Measurements from ENCODE around the gene NIFK.
"Not testable (repeated sequence)": the region's sequence is repeated elsewhere in the genome, so short reads cannot be mapped to it uniquely, and the experiment has no call there.

The NIFK gene

GRCh38 chr2:121731366-121731765 lies 5.3 kb downstream of the NIFK start:
- no peak for DNase-seq

GRCh38 chr2:121727950-121728349 lies 8.7 kb downstream of the NIFK start:
- DNase-seq = no peak

DNA sequence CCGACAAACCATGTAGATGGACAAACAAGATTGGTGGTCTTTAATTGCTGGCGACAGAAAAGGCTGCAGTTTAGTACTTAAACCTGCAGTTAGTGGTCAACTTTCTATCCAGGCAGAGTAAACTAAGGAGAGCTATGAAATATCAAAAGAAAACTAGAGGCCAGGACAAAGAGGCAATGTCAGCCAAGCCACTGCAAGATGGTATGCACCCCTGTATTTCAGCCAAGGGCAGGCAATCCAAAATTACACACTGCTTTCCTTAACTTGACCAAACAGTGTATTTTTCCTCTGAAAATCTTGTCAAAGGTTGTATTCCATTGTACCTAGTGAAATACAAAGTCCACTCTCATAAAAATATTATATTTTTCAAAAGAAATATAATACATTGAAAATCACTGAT lies 9.3 kb downstream of the NIFK start:
- DNase-seq = no peak

- DNase-seq = no peak
These were observed 13.4 kb downstream of the NIFK start for GRCh38 chr2:121723316-121723715.

- no peak for DNase-seq
These were observed 14.2 kb downstream of the NIFK start for GRCh38 chr2:121722479-121722878.

DNA sequence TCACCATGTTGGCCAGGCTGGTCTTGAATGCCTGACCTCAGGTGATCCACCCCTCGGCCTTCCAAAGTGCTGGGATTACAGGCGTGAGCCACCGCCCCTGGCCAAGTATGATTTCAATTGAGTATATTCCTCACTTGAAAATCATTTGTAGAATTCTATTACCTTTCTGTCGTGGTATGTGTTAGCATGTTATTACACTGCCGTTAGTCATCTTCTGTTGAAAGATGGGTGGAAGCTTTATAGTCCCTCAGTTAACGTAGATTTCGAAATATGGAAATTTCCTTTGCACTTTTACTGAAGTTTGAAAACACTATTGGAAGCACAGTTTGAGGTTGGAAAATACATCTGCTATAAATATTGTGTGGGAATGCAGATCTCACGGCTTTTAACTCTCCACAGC lies 14.7 kb downstream of the NIFK start:
- DNase-seq = no peak

DNA sequence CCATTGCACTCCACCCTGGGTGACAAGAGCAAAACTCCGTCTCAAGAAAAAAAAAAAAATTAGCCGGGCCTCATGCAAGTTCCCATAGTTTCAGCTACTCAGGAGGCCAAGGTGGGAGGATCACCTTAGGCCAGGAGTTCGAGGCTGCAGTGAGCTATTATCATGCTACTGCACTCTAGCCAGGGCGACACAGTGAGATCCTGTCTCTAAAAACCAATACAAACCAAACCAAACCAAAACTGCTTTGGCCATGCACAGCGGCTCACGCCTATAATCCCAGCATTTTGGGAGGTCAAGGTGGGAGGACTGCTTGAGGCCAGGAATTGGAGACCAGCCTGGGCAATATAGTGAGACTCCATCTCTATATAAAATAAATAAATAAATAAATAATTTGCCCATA lies 19.1 kb downstream of the NIFK start:
- no peak for DNase-seq

DNA sequence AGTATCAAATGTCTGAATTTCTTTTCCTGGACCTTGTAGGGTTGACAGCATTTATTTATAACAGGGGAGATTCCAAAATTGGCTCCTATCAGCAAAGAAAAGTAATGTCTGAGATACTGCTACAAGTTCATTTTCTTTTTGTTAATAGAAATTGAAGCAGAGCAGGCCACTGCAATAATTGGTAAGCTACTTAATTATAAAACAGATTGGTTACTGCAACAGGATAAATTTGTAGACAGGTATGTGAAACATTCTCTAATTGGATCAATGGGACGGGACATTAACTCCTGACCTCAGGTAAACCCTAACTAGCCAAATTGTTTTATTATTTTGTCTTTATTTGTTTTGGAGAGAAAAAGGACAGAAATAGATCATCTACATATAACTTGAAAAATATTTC lies 20.5 kb downstream of the NIFK start:
- DNase-seq = no peak

GRCh38 chr2:121711481-121711880 lies 25.2 kb downstream of the NIFK start:
- DNase-seq = not testable (repeated sequence)

DNA sequence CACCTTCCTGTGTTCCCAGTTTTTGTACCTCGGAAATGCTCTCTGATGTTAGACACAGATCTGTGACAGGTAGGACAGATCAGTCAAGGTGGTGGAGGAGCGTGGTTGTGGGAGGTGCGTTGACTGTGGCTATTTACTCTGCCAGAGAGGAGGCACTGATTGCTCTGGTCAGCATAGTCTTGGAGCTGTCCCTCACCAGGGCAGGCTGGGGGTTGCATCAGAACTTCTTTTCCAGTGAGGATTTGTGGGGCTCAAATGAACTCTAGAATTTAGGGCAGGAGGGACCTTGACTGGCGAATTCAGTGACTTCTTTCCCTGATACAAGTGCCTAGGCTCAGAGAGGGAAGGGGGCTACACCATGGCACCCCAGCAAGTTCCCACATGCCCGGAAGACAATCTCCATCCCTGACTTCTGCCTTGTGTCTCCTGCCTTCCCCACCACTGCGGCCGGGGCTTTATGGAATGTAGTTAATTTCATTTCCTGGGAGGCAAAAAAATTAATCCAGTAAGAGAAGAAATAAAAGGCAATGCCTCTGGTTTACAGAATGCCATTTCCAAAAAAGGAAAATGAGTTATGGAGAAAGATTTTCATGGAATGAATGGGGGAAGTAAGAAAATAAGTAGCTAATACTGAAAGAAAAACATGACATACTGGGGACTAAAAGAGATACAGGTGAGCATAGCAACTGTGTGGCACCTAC lies 26.1 kb downstream of the NIFK start:
- DNase-seq = no peak

GRCh38 chr2:121709776-121710469 lies 26.8 kb downstream of the NIFK start:
- no peak for DNase-seq

DNA sequence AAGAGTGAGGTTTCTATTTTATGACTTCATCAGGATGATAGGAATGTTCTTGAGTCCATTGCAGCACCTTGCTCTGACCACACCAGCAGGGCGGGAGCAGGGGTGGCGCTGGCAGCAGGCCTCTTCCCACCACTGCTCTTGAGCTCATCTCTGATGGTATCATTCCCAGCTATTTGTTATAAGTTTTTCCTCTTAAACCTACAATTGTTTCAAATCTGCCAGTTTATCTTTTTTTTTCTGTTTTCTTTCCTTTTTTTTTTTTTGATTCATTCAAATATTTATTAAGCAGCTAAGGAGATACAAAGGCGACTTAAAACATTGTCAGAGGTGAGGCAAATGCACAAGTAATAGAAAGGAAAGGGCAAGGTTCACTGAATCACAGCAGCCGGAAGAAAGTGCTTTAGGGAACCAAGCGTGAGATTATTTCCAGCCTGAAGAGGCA lies 28.7 kb downstream of the NIFK start:
- no peak for DNase-seq

DNA sequence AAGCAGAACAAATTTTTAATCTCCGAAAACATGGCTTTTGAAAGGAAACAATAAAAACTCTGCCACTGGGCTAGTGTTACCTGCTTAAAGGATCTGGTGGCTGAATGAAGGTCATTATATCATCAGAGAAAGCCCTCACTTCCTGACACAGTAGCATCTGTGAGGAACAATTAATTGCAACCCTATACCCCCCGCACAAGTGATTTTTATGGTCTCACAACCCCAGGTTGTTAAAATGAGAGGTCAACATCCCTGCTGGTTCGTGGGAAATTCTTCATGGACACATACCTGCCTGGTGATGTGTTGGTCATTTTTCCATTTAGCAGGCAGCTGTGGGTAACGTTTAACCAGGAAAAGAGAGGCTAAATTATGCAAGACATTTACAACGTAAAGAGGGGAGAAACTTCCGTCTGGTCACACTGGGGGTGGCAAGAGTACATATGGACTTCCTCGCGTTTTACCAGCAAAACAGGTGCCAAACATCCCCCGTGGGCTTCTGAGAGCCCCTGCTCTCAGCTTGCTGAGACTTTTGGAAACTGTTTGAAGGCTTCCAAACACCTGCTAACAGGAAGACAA lies 29.2 kb downstream of the NIFK start:
- DNase-seq = peak; percentile 82

- no peak for DNase-seq
These were observed 30.7 kb downstream of the NIFK start for GRCh38 chr2:121705958-121706357.

DNA sequence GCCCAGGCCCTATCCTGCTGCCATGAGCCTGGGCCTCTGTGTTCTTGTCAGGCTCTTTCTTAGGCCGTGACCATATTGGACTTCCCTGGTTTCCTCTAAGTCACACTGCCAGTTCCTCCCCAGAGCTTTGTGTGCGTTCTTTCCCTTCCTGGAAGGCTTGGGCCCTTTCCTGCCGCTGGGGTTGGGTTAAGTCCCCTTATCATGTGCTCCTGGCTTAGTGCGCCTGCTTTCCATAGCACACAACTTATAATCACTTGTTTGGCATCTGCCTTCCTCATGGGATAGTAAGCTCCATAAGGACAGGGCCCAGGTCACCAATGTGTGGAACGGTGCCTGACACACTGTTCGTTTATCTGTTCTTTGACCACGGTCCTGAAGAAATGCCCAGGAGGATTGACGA lies 31.3 kb downstream of the NIFK start:
- no peak for DNase-seq

- not testable (repeated sequence) for DNase-seq
These were observed 34.9 kb downstream of the NIFK start for GRCh38 chr2:121701761-121702160.

- DNase-seq = peak; percentile 3
These were observed 37.0 kb downstream of the NIFK start for GRCh38 chr2:121699421-121700333.

DNA sequence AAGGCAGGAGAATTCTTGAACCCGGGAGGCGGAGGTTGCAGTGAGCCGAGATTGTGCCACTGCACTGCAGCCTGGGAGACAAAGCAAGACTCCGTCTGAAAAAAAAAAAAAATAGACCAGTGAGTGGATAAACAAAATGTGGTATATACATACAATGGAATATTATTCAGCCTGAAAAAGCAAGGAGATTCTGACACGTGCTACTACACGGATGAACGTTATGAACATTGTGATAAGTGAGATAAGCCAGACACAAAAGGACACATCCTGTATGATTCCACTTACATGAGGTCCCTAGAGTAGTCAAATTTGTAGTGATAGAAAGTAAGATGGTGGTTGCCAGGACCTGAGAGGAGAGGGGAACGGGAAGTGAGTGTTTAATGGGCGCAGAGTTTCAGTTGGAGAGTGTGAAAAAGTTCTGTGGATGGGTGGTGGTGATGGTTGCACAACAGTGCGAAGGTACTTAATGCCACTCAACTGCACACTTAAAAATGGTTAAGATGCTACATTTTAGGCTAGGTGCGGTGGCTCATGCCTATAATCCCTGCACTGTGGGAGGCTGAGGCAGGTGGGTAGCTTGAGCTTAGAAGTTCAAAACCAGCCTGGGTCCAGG lies 38.3 kb downstream of the NIFK start:
- DNase-seq = no peak

DNA sequence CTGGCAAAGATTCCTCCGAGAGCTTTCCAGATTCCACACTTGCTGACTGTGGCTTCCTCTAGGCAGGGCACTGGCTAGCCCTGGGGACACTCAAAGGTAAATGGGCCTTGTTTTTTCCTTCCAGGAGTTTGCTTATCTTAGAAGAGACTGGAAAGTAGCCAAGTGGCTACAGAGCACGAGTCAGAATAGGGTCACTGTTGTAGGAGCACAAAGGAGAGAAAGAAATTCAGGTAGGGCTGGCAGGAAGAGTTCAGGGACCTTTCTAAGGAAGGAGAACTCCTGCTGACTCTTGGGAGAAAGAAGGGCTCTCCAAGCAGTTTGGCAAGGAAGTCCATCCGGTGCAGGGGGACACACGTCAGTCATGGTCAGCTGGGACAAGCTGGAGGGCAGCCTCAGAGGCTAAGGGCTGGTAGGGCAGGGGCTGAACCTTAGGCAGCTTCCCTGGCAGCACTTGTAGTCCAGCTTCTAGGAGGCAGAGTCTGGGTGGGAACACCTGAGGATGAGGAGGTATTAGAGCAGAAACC lies 39.5 kb downstream of the NIFK start:
- no peak for DNase-seq

GRCh38 chr2:121696410-121696930 lies 40.2 kb downstream of the NIFK start:
- DNase-seq = no peak

DNA sequence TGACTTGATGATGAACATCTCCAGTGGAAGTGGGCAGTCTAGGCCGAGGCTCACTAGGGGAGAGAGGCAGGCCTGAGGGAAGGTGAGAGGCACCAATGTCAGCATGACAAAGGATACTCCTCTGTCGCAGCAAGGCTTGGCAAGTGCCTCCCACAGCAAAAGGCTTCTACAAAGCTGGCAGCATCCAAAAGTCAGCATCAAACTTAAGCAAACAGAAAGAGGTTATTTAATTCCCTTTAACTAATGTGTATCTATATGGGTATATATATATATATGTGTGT lies 41.6 kb downstream of the NIFK start:
- DNase-seq = no peak

GRCh38 chr2:121694398-121695170 lies 42.1 kb downstream of the NIFK start:
- DNase-seq = no peak

Measured in NCI-H69 (cell line).